Kidney epithelial cell (primary cell): Measurements from ENCODE around the gene BATF2. TPM values are rescaled to one million over a fixed set of nuclear protein-coding genes. Genes with fewer than 3 reads are reported as not detected.

Experiments
- DNase-seq: peaks from one replicate; pipeline ENCODE4 v3.0.0-alpha.2; 2010; ENCODE audit warnings: low read depth
- H3K27me3 ChIP-seq: 2 replicates; pipeline ENCODE4 v1.6.0; 2011; ENCODE audit warnings: low read length; ENCODE audit not compliant: control insufficient read depth, insufficient read depth
- H3K36me3 ChIP-seq: 2 replicates; pipeline ENCODE4 v1.5.1; 2011; ENCODE audit warnings: low read length; ENCODE audit not compliant: control insufficient read depth, insufficient read depth
- H3K4me3 ChIP-seq: 2 replicates; pipeline ENCODE4 v1.5.1; 2011; ENCODE audit warnings: low read depth, mild to moderate bottlenecking, control low read depth, low read length
- CTCF ChIP-seq: IDR thresholded peaks from 2 replicates; pipeline ENCODE4 v1.5.1; 2011; ENCODE audit warnings: mild to moderate bottlenecking, moderate library complexity, low read length, control low read depth, inconsistent platforms; ENCODE audit not compliant: insufficient read depth, poor library complexity, severe bottlenecking
- total RNA-seq: library from RNA; depleted of rRNA; stranded (reverse); fragments of >200 nt; gene quantifications from 2 replicates; pipeline ENCODE4 v1.2.3, GENCODE V29; 2015

The BATF2 gene
- total RNA-seq, 1 donor from 2014 or later = 1.1 TPM

DNA sequence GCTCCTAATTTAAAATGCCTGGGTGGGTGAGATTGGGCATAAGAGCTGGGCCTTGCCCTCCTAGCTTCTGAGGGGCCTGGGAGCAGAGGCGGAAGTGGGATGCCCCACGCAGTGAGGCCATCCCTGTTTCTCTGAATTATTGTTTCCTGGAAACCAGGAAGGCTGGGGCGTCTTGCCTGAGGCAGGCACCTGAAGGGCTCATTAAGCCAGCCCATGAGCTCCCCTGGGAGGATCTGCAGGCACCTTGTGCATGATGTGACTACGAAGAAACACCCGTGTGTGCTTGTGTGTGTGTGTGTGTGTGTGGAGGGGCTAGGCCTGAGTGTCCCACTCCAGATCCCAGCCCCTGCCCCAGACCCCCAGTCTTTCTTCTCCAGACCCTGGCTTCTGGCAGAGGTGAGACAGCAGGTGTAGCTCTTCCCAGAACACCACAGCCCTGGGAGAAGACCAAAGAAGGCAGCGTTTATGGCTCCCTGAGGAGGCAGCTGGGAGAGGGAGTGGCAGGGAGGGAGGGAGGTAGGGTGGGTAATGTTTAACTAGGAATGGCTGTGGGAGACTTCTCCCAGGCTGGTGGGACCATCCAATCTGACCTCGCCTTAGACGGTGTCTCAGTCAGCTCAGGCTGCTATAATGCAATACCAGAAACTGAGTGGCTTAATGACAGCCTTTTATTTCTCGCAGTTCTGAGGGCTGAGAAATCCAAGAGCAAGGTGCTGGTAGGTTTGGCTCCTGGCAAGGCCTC is 2.1 kb upstream of the BATF2 start:
- H3K27me3 ChIP-seq = no peaks in the 10 kb centered on the region
- no peaks in the 10 kb centered on the region for H3K36me3 ChIP-seq

DNA sequence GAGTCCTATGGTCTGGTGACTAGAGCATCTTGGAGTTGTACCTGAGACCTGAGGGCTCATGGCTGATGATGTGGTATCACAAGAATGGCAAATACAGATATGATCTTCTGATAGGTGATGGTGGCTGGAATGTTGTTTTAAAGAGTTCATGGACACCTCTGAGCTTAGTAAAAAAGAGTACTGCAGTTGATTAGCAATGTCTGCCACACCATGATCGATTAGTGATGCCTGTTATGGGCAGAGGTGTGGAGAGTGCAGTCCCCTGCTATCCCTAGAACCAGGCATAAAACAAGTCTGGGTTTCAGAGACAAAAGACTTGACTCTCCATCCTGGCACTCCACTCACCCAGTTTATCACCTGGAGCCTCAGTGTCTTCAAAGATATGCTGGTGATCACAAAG is 1.4 kb upstream of the BATF2 start:
- no peak for DNase-seq
- no peak for TF ChIP-seq CTCF
- Histone ChIP-seq H3K4me3 (no peak overlapping the region), H3K36me3 (no peaks in the 10 kb centered on the region), H3K27me3 (no peaks in the 10 kb centered on the region)

More for the DNA sequence above, 2.1 kb upstream of the BATF2 start:
- no peak for TF ChIP-seq CTCF
- DNase-seq = no peak
- H3K4me3 ChIP-seq = no peak overlapping the region

DNA sequence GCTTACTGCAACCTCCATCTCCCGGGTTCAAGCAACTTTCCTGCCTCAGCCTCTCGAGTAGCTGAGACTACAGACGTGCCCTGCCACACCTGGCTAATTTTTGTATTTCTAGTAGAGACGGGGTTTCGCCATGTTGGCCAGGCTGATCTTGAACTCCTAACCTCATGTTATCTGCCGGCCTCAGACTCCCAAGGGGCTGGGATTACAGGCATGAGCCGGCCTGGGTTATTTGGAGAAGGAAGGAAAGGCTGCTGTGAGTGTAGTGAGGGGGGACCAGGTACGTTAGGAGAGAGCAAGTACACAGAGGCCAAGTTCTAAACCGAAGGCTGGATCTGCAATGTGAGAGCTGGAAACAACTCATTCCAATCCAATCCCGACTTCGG is 453 bp downstream of the BATF2 start:
- no peak for TF ChIP-seq CTCF
- H3K4me3 ChIP-seq = no peak overlapping the region
- H3K36me3 ChIP-seq = no peaks in the 10 kb centered on the region
- DNase-seq = no peak
- no peaks in the 10 kb centered on the region for H3K27me3 ChIP-seq

DNA sequence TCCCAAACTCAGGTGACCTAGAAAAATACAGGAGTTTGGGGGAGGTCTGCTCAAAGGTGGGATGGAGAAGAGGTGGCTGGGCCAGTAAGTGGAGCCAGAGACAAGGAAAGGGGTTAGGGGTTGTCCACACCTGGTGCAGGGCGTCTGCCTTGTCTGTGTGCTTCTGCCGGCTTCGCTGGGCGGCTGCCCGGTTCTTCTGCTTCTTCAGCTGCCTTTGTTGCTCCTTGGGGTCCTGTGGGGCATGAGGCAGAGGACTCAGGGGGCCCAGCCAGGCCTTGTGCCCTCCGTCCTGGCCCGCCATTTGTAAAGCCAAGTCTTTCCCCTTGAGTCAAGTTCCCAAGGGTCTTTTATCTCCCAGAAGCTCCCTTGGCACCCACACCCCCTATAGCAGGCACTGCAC is 2.5 kb downstream of the BATF2 start:
- no peaks in the 10 kb centered on the region for H3K27me3 ChIP-seq
- H3K36me3 ChIP-seq = no peaks in the 10 kb centered on the region
- no peak for TF ChIP-seq CTCF
- H3K4me3 ChIP-seq = no peak overlapping the region
- DNase-seq = no peak

GRCh38 chr11:64990222-64990923 is 6.4 kb downstream of the BATF2 start:
- Histone ChIP-seq H3K36me3 (no peaks in the 10 kb centered on the region), H3K4me3 (no peak overlapping the region), H3K27me3 (no peaks in the 10 kb centered on the region)
- no peak for TF ChIP-seq CTCF
- no peak for DNase-seq
